ENCODE measurements around the gene PBX3.

DNA sequence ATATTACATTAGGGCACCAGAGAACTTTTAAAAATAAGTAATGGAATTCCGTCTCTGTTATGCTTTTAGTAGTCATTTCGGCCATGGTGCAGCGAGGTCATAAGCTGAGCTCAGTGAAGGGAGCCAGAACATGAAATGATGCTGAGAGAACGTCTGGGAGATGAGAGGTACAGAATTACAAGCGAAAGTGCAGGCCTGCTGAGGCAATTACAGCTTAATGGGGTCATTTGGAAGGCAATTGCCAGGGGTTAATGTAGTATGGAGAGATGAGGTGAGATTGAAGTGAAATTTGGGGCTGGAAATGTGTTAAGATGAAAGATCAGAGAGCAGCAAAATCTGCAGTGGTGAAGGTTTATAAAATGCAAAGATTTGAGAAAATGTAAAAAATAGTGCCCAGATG lies 96.5 kb downstream of the PBX3 start:
- TF ChIP-seq CTCF (IDR thresholded peaks at IDR 0.05; ENCODE audit: low read depth, low read length, poor library complexity, severe bottlenecking) (no peak), EZH2phosphoT487 (IDR thresholded peaks at IDR 0.05; ENCODE audit: borderline replicate concordance, low read length) (no peak)
